Psoas muscle (tissue), 8 donors: ENCODE measurements around the gene AURKAIP1. TPM values are rescaled to one million over a fixed set of nuclear protein-coding genes. Genes with fewer than 3 reads are reported as not detected.

Experiments
- ATAC-seq, 4 donors: fragments of 200-7000 bp; cut with Tn5 transposase; one replicate each; pipeline ENCODE4 v1.9.1; 2020; ENCODE audit warnings: moderate library complexity in 3 of 4, mild to moderate bottlenecking in 2 of 4
- DNase-seq, 2 donors: peaks; one replicate each; pipeline ENCODE4 v3.0.0-alpha.2; 2020
- H3K27ac ChIP-seq: fragments of 200-600 bp; one replicate; pipeline ENCODE4 v1.8.0; 2022
- H3K27me3 ChIP-seq, 3 donors: fragments of 200-600 bp in 1 of 3; one replicate each; pipeline versions ENCODE4 v1.6.1 to v1.8.0; 2013 to 2022; ENCODE audit warnings: low read length in 2 of 3, mild to moderate bottlenecking in 2 of 3, moderate library complexity in 1 of 3; ENCODE audit not compliant: insufficient read depth in 3 of 3
- H3K36me3 ChIP-seq, 2 donors: fragments of 200-600 bp in 1 of 2; one replicate each; pipeline versions ENCODE4 v1.6.1 to v1.8.0; 2013 to 2022; ENCODE audit warnings: low read depth in 1 of 2, mild to moderate bottlenecking in 1 of 2, moderate library complexity in 1 of 2; ENCODE audit not compliant: insufficient read depth in 1 of 2
- H3K4me1 ChIP-seq: fragments of 200-600 bp; one replicate; pipeline ENCODE4 v1.8.0; 2022
- H3K4me3 ChIP-seq: fragments of 200-600 bp; one replicate; pipeline ENCODE4 v1.8.0; 2022; ENCODE audit warnings: mild to moderate bottlenecking
- H3K9me3 ChIP-seq: fragments of 200-600 bp; one replicate; pipeline ENCODE4 v1.8.0; 2022
- WGBS, 3 donors: extraction: QIAGEN DNeasy Blood & Tissue Kit; methylation state at CpG; one replicate each; pipeline versions ENCODE4 v1.1.6 to v1.1.7; 2013; 5-methylcytosine and 5-hydroxymethylcytosine counted together
- intact Hi-C, 2 donors: fragments of 100-400 bp; cut with DNase I; formaldehyde crosslinking; loops; one replicate each; pipeline versions ENCODE4 v1.11.0 to v1.14.2; 2022
- polyA plus RNA-seq, 3 donors: library from polyadenylated mRNA; stranded (reverse); fragments of 200-250 nt; gene quantifications; one replicate each; pipeline ENCODE4 v1.2.3, GENCODE V29; 2013
- total RNA-seq, 4 donors: library from RNA; stranded (reverse); fragmentation: NEBNext Ultra II Directional in 2 of 4; extraction: Animal tissue kit (Norgen Biotek cat#: 25700) in 2 of 4; gene quantifications; one replicate each; pipeline versions ENCODE4 v1.2.1 to v1.2.4, GENCODE V29; 2021 to 2023
- TF ChIP-seq, protein P1 (sequence below): fragments of 200-600 bp; IDR thresholded peaks from one replicate; pipeline ENCODE4 v1.8.0; 2022; ENCODE audit warnings: antibody characterized with exemption
- donor health status: healthy with polysubstance abuse.
- donor health status: DM: no; HTN: no; CAD: no; lungs with moderate emphysema.
- donor health status: Bipolar disorder and iron deficiency.
- donor health status: healthy.
- donor health status: DM: yes; HTN: yes; CAD: no.
- donor health status: DM: no; HTN: no; CAD: no.
- donor health status: DM: no; HTN: no; CAD: no.
- donor health status: DM: yes; HTN: yes; CAD: no.

Gene AURKAIP1
- total and polyA plus RNA-seq, 7 donors, result 180 to 534 (median 194) TPM

DNA sequence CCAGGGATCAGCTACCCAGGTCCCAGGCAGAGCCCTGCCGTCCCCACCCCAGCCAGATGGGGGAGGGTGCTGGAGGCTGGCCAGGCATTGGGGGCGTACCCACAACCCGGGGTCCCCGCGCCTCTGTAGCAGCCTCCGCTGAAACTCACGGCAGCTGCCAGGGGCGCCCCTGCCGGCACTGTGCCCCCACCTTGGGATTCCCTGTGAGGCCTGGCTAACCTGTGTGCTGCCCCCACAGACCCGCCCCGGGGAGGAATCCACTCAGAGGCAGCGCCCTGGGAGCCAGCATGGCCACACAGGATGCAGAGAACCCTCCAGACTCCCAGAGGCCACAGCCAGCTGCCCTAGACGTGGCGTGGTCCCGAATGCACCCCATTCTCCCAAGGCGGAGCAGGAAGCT is 29.6 kb downstream of the AURKAIP1 start:
- no peaks in the 10 kb centered on the region for H3K9me3 ChIP-seq
- DNase-seq (no peak), ATAC-seq (no peak)
- H3K4me1 ChIP-seq, result peaks cover 53% of the 10 kb centered on the region
- H3K27me3 ChIP-seq, result no peaks in the 10 kb centered on the region
- peaks cover 4 to 11% of the 10 kb centered on the region in 2 donors for H3K36me3 ChIP-seq
- H3K27ac ChIP-seq, result peak overlapping the region; percentile 97
- WGBS, 3 donors, result 43 to 58% (median 54%) methylated on average over 15 to 16 of the region's 16 CpGs
- TF ChIP-seq, protein P1, sequence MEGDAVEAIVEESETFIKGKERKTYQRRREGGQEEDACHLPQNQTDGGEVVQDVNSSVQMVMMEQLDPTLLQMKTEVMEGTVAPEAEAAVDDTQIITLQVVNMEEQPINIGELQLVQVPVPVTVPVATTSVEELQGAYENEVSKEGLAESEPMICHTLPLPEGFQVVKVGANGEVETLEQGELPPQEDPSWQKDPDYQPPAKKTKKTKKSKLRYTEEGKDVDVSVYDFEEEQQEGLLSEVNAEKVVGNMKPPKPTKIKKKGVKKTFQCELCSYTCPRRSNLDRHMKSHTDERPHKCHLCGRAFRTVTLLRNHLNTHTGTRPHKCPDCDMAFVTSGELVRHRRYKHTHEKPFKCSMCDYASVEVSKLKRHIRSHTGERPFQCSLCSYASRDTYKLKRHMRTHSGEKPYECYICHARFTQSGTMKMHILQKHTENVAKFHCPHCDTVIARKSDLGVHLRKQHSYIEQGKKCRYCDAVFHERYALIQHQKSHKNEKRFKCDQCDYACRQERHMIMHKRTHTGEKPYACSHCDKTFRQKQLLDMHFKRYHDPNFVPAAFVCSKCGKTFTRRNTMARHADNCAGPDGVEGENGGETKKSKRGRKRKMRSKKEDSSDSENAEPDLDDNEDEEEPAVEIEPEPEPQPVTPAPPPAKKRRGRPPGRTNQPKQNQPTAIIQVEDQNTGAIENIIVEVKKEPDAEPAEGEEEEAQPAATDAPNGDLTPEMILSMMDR, result no peak
- peak overlapping the region; percentile 73 for H3K4me3 ChIP-seq
- intact Hi-C loops, result loop anchor here in 1 of 2 donors (5.0 kb wide), 1 partner anchor 38 kb away; the partner anchor contains the start of genes ACAP3 and PUSL1

DNA sequence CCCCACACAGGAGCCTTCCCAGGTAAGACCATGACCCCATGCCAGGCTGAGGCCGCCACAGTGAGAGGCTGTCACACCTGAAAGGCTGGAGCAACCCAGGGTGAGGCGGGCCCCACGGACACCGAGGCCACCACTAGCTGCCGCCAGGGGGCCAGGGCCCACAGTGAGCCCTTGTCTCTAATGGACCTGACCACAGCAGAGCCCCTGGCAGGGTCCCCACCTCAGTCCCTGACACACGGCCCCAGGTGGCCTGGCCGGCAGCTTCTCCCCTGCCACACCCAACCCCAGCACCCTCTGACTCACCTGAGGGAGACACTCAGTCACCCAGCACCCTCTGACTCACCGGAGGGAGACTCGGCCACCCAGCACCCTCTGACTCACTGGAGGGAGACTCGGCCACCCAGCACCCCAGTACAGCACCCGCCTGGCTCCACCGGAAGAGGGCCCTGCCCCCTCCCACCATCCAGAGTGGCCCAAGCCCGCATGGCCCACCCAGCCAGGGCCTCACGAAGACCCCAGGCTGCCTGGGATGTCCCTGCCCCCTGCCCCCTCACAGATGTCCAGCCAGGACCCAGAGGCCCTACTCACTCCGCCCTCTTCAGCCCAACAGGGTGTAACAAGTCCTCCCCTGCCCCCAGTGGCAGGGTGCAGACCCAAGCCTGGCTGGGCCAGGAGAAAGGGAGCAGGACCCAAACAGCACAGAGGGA is 30.2 kb downstream of the AURKAIP1 start:
- intact Hi-C loops, result loop anchor here in 1 of 2 donors (5.0 kb wide), 1 partner anchor 38 kb away; the partner anchor contains the start of genes ACAP3 and PUSL1
- WGBS, 3 donors, result 45 to 55% (median 47%) methylated on average over 13 to 15 of the region's 15 CpGs
- Histone ChIP-seq H3K4me1 (peaks cover 53% of the 10 kb centered on the region), H3K27ac (peak overlapping the region; percentile 97), H3K9me3 (no peaks in the 10 kb centered on the region), H3K36me3 (peaks cover 4 to 16% of the 10 kb centered on the region in 2 donors), H3K4me3 (peak overlapping the region; percentile 73), H3K27me3 (no peaks in the 10 kb centered on the region)
- DNase-seq, result peak; percentile 67 to 86
- ATAC-seq, result peak; percentile 62 to 75 (median 72)
- TF ChIP-seq, protein P1, result peak; percentile 37

- peak; percentile 69 to 92 for DNase-seq
- WGBS, 3 donors, result 32 to 45% (median 41%) methylated on average over 23 to 24 of the region's 24 CpGs
- H3K27me3 ChIP-seq, result no peaks in the 10 kb centered on the region
- intact Hi-C loops, result loop anchor here in 1 of 2 donors (2.0 kb wide), 1 partner anchor 15 kb away; no protein-coding TSS in a partner anchor
- H3K4me3 ChIP-seq, result peak overlapping the region; percentile 73
- H3K27ac ChIP-seq, result peak overlapping the region; percentile 97
- no peaks in the 10 kb centered on the region for H3K9me3 ChIP-seq
- TF ChIP-seq, protein P1, result no peak
- ATAC-seq, result peak; percentile 63 to 78 (median 76)
- peaks cover 53% of the 10 kb centered on the region for H3K4me1 ChIP-seq
- peaks cover 4 to 23% of the 10 kb centered on the region in 2 donors for H3K36me3 ChIP-seq
These were observed 31.1 kb downstream of the AURKAIP1 start for GRCh38 chr1:1343811-1344421.

DNA sequence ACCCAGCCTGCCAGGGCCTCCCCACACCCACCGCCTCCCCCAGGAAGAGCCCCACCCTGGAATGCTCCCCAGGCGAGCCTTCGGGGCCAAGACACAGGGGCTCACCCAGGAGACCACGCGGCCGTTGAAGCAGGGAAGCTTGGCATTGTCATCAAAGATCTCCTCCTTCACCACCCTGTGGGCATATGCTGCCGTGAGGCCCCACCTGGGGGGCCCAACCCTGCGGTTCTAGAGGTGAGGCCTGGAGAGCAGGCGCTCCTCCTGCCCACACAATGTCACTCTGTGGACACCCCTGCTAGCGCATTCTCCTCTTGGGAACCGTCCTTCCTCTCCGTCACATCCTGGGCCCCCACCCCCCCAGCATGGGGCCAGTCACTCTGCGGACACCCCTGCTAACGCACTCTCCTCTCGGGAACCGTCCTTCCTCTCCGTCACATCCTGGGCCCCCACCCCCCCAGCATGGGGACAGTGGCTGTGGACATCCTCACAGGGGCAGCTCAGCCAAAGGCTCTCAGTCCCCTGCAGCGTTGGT is 32.4 kb downstream of the AURKAIP1 start:
- WGBS, 3 donors, result 78% methylated on average over 17 to 18 of the region's 18 CpGs
- ATAC-seq (no peak), DNase-seq (no peak)
- H3K36me3 ChIP-seq, result peaks cover 6 to 34% of the 10 kb centered on the region in 2 donors
- H3K9me3 ChIP-seq, result no peaks in the 10 kb centered on the region
- no peak overlapping the region for H3K27ac ChIP-seq
- TF ChIP-seq, protein P1, result no peak
- no peak overlapping the region for H3K4me3 ChIP-seq
- intact Hi-C loops, result loop anchor here in 1 of 2 donors (2.0 kb wide), 1 partner anchor 14 kb away; no protein-coding TSS in a partner anchor
- peaks cover 51% of the 10 kb centered on the region for H3K4me1 ChIP-seq
- H3K27me3 ChIP-seq, result no peaks in the 10 kb centered on the region
